COLO668 (cell line): ENCODE results near the gene TATDN2.
"Not testable (repeated sequence)": the region's sequence is repeated elsewhere in the genome, so short reads cannot be mapped to it uniquely, and the experiment has no call there.

Experiments used
- DNase-seq: peaks from one replicate; lab custom pipeline; 2025; ENCODE audit not compliant: unreplicated experiment; lab: John Stamatoyannopoulos, UW

TATDN2 gene

GRCh38 chr3:10289077-10289476, 40.8 kb downstream of the TATDN2 start:
- no peak for DNase-seq

- no peak for DNase-seq
These were observed 41.6 kb downstream of the TATDN2 start for GRCh38 chr3:10289787-10290355.

- DNase-seq, result no peak
These were observed 42.4 kb downstream of the TATDN2 start for GRCh38 chr3:10290481-10291176.

GRCh38 chr3:10291641-10292040, 43.4 kb downstream of the TATDN2 start:
- DNase-seq, result no peak

GRCh38 chr3:10292505-10293419, 44.5 kb downstream of the TATDN2 start, which contains the start of gene GHRL:
TSS of gene GHRL (minus strand) at chr3:10292947. CDS start at chr3:10290180, 2,767 bp downstream.
- no peak for DNase-seq

- no peak for DNase-seq
These were observed 45.8 kb downstream of the TATDN2 start for GRCh38 chr3:10294030-10294586.

GRCh38 chr3:10298064-10298463, 49.8 kb downstream of the TATDN2 start:
- DNase-seq, result not testable (repeated sequence)

GRCh38 chr3:10299175-10299574, 50.9 kb downstream of the TATDN2 start:
- DNase-seq, result no peak

GRCh38 chr3:10299679-10300078, 51.4 kb downstream of the TATDN2 start:
- DNase-seq, result no peak

- DNase-seq, result no peak
These were observed 51.8 kb downstream of the TATDN2 start for GRCh38 chr3:10300087-10300486.

- DNase-seq, result no peak
These were observed 54.8 kb downstream of the TATDN2 start for GRCh38 chr3:10303105-10303504.

- no peak for DNase-seq
These were observed 55.5 kb downstream of the TATDN2 start for GRCh38 chr3:10303785-10304184.

GRCh38 chr3:10304905-10305304, 56.6 kb downstream of the TATDN2 start:
- no peak for DNase-seq

GRCh38 chr3:10305331-10305902, 57.2 kb downstream of the TATDN2 start:
- no peak for DNase-seq

- no peak for DNase-seq
These were observed 57.9 kb downstream of the TATDN2 start for GRCh38 chr3:10306156-10306555.

- no peak for DNase-seq
These were observed 60.4 kb downstream of the TATDN2 start for GRCh38 chr3:10308678-10309077.

GRCh38 chr3:10309736-10310135, 61.5 kb downstream of the TATDN2 start:
- DNase-seq, result no peak

GRCh38 chr3:10310578-10310977, 62.3 kb downstream of the TATDN2 start:
- DNase-seq, result no peak

- no peak for DNase-seq
These were observed 63.5 kb downstream of the TATDN2 start for GRCh38 chr3:10311710-10312109.

GRCh38 chr3:10312391-10312790, 64.1 kb downstream of the TATDN2 start:
- no peak for DNase-seq

- no peak for DNase-seq
These were observed 64.6 kb downstream of the TATDN2 start for GRCh38 chr3:10312861-10313260.
